ENCODE measurements around the gene LRRC74A.

DNA sequence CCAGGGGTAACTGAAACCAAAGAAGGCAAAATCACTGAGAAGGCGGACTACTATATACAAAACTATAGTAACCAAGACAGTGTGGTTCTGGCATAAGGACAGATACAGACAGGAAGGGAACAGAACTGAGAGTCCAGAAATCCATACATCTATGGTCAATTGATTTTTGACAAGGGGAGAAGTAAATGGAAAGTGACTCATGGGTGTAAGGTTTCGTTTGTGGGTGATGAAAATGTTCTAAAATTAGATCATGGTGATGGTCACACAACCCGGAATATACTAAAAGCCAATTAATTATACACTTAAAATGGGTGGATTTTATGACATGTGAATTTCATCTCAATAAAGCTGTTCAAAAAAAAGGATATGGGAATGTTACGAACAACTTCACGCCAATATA is 32.3 kb upstream of the LRRC74A start:
- TF ChIP-seq POLR2AphosphoS5 (IDR thresholded peaks at IDR 0.05) = no peak
- TF ChIP-seq, protein P1, sequence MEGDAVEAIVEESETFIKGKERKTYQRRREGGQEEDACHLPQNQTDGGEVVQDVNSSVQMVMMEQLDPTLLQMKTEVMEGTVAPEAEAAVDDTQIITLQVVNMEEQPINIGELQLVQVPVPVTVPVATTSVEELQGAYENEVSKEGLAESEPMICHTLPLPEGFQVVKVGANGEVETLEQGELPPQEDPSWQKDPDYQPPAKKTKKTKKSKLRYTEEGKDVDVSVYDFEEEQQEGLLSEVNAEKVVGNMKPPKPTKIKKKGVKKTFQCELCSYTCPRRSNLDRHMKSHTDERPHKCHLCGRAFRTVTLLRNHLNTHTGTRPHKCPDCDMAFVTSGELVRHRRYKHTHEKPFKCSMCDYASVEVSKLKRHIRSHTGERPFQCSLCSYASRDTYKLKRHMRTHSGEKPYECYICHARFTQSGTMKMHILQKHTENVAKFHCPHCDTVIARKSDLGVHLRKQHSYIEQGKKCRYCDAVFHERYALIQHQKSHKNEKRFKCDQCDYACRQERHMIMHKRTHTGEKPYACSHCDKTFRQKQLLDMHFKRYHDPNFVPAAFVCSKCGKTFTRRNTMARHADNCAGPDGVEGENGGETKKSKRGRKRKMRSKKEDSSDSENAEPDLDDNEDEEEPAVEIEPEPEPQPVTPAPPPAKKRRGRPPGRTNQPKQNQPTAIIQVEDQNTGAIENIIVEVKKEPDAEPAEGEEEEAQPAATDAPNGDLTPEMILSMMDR (IDR thresholded peaks at IDR 0.05 in 8 of 11, conservative IDR thresholded peaks at IDR 0.05 in 3 of 11) = no peak
- TF ChIP-seq POLR2A (IDR thresholded peaks at IDR 0.05) = no peak

Measured in spleen (tissue), 7 donors.